Parathyroid adenoma (tissue), 2 donors: ENCODE results near the gene ABCF1.
"Not testable (repeated sequence)": the region's sequence is repeated elsewhere in the genome, so short reads cannot be mapped to it uniquely, and the experiment has no call there.

Experiments
- H2AFZ ChIP-seq: fragments of 300-600 bp; sonication (generic); one replicate; pipeline ENCODE4 v1.7.0; 2017; ENCODE audit warnings: antibody characterized with exemption, mild to moderate bottlenecking
- H3K27ac ChIP-seq: fragments of 300-600 bp; sonication (generic); one replicate; pipeline ENCODE4 v1.7.0; 2017
- H3K27me3 ChIP-seq: fragments of 300-600 bp; sonication (generic); one replicate; pipeline ENCODE4 v1.7.0; 2017; ENCODE audit warnings: low read length; ENCODE audit not compliant: control insufficient read depth, insufficient read depth
- H3K36me3 ChIP-seq: fragments of 300-600 bp; sonication (generic); one replicate; pipeline ENCODE4 v1.7.0; 2017; ENCODE audit warnings: low read length; ENCODE audit not compliant: control insufficient read depth, insufficient read depth
- H3K4me1 ChIP-seq: fragments of 300-600 bp; sonication (generic); one replicate; pipeline ENCODE4 v1.7.0; 2017; ENCODE audit warnings: control low read depth
- H3K4me2 ChIP-seq: fragments of 300-600 bp; sonication (generic); one replicate; pipeline ENCODE4 v1.7.0; 2017; ENCODE audit warnings: low read length
- H3K4me3 ChIP-seq: fragments of 300-600 bp; sonication (generic); one replicate; pipeline ENCODE4 v1.7.0; 2017; ENCODE audit warnings: low read depth, low read length
- H3K79me2 ChIP-seq: fragments of 300-600 bp; sonication (generic); one replicate; pipeline ENCODE4 v1.7.0; 2017; ENCODE audit warnings: control low read depth
- H3K9ac ChIP-seq: fragments of 300-600 bp; sonication (generic); one replicate; pipeline ENCODE4 v1.7.0; 2017; ENCODE audit warnings: mild to moderate bottlenecking
- H3K9me3 ChIP-seq: fragments of 300-600 bp; sonication (generic); one replicate; pipeline ENCODE4 v1.7.0; 2017; ENCODE audit warnings: low read length; ENCODE audit not compliant: control insufficient read depth
- TF ChIP-seq, protein P1 (sequence below): fragments of 300-600 bp; sonication (generic); IDR thresholded peaks from one replicate; pipeline ENCODE4 v1.7.0; 2017; ENCODE audit warnings: antibody characterized with exemption, mild to moderate bottlenecking
- donor health status: primary hyperparathyroidism.

The ABCF1 gene

GRCh38 chr6:30591008-30591407, 19.8 kb downstream of the ABCF1 start:
- no peaks in the 10 kb centered on the region for H3K9me3 ChIP-seq
- no peak overlapping the region for H2AFZ ChIP-seq
- no peaks in the 10 kb centered on the region for H3K36me3 ChIP-seq
- H3K4me3 ChIP-seq = no peak overlapping the region
- TF ChIP-seq, protein P1, sequence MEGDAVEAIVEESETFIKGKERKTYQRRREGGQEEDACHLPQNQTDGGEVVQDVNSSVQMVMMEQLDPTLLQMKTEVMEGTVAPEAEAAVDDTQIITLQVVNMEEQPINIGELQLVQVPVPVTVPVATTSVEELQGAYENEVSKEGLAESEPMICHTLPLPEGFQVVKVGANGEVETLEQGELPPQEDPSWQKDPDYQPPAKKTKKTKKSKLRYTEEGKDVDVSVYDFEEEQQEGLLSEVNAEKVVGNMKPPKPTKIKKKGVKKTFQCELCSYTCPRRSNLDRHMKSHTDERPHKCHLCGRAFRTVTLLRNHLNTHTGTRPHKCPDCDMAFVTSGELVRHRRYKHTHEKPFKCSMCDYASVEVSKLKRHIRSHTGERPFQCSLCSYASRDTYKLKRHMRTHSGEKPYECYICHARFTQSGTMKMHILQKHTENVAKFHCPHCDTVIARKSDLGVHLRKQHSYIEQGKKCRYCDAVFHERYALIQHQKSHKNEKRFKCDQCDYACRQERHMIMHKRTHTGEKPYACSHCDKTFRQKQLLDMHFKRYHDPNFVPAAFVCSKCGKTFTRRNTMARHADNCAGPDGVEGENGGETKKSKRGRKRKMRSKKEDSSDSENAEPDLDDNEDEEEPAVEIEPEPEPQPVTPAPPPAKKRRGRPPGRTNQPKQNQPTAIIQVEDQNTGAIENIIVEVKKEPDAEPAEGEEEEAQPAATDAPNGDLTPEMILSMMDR = no peak
- no peaks in the 10 kb centered on the region for H3K4me1 ChIP-seq
- H3K4me2 ChIP-seq = peak overlapping the region; percentile 13
- no peaks in the 10 kb centered on the region for H3K27me3 ChIP-seq
- no peaks in the 10 kb centered on the region for H3K79me2 ChIP-seq
- no peak overlapping the region for H3K27ac ChIP-seq
- H3K9ac ChIP-seq = no peak overlapping the region

DNA sequence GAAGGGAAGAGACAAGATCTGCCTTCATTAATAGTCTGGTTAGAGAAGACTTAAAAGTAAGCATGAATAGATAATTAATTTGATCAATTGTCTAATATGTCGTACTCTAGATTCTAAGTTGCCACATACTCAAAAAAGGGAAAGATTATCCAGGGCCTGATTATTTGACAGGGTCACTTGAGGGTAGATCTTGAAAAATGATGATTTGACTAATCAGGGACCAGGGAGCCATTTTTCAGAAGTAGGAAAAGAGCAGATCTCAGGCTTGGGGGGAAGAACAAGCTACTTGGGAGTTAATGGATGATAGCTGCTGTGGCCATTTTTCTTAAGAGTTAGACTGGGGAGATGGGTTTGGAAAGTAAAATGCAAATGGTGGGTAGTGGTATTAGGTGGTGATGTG, 21.0 kb downstream of the ABCF1 start:
- no peak overlapping the region for H3K27ac ChIP-seq
- no peaks in the 10 kb centered on the region for H3K9me3 ChIP-seq
- no peaks in the 10 kb centered on the region for H3K36me3 ChIP-seq
- TF ChIP-seq, protein P1 = no peak
- no peak overlapping the region for H2AFZ ChIP-seq
- no peaks in the 10 kb centered on the region for H3K79me2 ChIP-seq
- H3K4me1 ChIP-seq = peaks cover 2% of the 10 kb centered on the region
- H3K9ac ChIP-seq = no peak overlapping the region
- H3K4me2 ChIP-seq = no peak overlapping the region
- H3K4me3 ChIP-seq = no peak overlapping the region
- no peaks in the 10 kb centered on the region for H3K27me3 ChIP-seq

DNA sequence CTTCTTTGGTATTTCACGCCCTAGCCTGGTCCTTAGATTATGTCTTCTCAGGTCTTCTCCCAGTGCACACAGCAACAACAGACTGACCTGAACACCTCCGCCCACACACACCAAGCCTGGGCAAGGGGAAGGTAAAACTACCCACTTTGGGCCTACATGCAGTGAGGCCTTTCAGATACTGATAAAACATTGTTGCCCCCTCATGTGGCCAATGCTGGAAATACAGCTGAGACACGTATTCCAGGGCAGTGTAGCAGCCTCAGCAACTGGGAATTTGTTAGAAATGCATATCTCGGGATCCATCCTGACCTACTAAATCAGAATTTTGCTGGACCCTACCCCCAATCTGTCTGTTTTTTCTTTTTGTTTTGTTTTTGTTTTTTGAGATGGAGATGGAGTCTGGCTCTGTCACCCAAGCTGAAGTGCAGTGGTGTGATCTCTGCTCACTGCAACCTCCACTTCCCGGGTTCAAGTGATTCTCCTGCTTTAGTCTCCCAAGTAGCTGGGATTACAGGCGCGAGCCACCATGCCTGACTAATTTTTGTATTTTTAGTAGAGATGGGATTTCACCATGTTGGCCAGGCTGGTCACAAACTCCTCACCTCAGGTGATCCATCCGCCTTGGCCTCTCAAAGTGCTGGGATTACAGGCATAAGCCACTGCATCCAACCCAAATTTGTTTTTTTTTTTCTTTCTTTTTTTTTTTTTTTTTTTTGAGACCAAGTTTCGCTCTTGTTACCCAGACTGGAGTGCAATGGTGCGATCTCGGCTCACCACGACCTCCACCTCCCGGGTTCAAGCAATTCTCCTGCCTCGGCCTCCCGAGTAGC, 26.3 kb downstream of the ABCF1 start:
- H3K27ac ChIP-seq = peak overlapping the region; percentile 9
- H3K36me3 ChIP-seq, H3K4me1 ChIP-seq, H3K79me2 ChIP-seq, H3K27me3 ChIP-seq, H3K9ac ChIP-seq, H3K4me2 ChIP-seq, H3K9me3 ChIP-seq, H3K4me3 ChIP-seq: not testable (repeated sequence)
- peak overlapping the region; percentile 29 for H2AFZ ChIP-seq
- TF ChIP-seq, protein P1 = peak; percentile 82

- H3K4me1 ChIP-seq = peaks cover 4% of the 10 kb centered on the region
- no peak overlapping the region for H3K4me3 ChIP-seq
- no peaks in the 10 kb centered on the region for H3K9me3 ChIP-seq
- no peaks in the 10 kb centered on the region for H3K27me3 ChIP-seq
- H2AFZ ChIP-seq = no peak overlapping the region
- no peak overlapping the region for H3K4me2 ChIP-seq
- TF ChIP-seq, protein P1 = no peak
- H3K9ac ChIP-seq = no peak overlapping the region
- H3K36me3 ChIP-seq = no peaks in the 10 kb centered on the region
- H3K79me2 ChIP-seq = no peaks in the 10 kb centered on the region
- H3K27ac ChIP-seq = no peak overlapping the region
Observed at GRCh38 chr6:30598912-30599624, 27.8 kb downstream of the ABCF1 start.
